ENCODE results near the gene RBM20. TPM values are rescaled to one million over a fixed set of nuclear protein-coding genes. Genes with fewer than 3 reads are reported as not detected.
A peak's percentile ranks its signal among the peaks of the same experiment; 100 is the strongest.

The RBM20 gene
- polyA plus RNA-seq, 2 of the 4 experiments (the other 2 are of a cell fraction), result 1.5 to 1.8 TPM

- ChIA-PET CTCF (interaction anchor here (0.7 to 4.5 kb wide), 17 partner anchors 8 to 373 kb away, joined by 3 to 44 read pairs (median 4); no protein-coding TSS in a partner anchor), POLR2A (no interaction called here)
- no peak overlapping the region for H3K4me3 ChIP-seq
- H3K4me2 ChIP-seq, result no peak overlapping the region
- ATAC-seq, result peak in 1 of 2 experiments; percentile 27; a peak in 2 of 6 replicates
- no peak overlapping the region for H3K27ac ChIP-seq
- peaks cover 7% of the 10 kb centered on the region; the same call in 2 of the 3 replicates for H3K4me1 ChIP-seq
- no peak for DNase-seq (ENCODE audit: low read depth in 1 of 2, low spot score in 1 of 2)
- FAIRE-seq, result no peak
- TF ChIP-seq ESRRA (IDR thresholded peaks at IDR 0.05; ENCODE audit: borderline replicate concordance, low read length), result no peak
- TF ChIP-seq FOSB (CRISPR knock-in tag; IDR thresholded peaks at IDR 0.05), result no peak
- no peak for TF ChIP-seq REST (IDR thresholded peaks at IDR 0.05)
- TF ChIP-seq ELK1 (IDR thresholded peaks at IDR 0.05; ENCODE audit: low read depth, low read length), result no peak
- TF ChIP-seq E2F6 (IDR thresholded peaks at IDR 0.05; ENCODE audit: borderline replicate concordance, low read depth), result no peak
- TF ChIP-seq CHD2 (IDR thresholded peaks at IDR 0.05; ENCODE audit: low read length, partially characterized antibody), result no peak
- TF ChIP-seq BCL3 (IDR thresholded peaks at IDR 0.05), result no peak
- no peak for TF ChIP-seq CHD4 (IDR thresholded peaks at IDR 0.05; ENCODE audit: borderline replicate concordance)
- TF ChIP-seq EHMT2 (IDR thresholded peaks at IDR 0.05; ENCODE audit: low read depth), result no peak
- TF ChIP-seq HOXA7 (CRISPR knock-in tag; IDR thresholded peaks at IDR 0.05), result no peak
- TF ChIP-seq RNF2 (IDR thresholded peaks at IDR 0.05; ENCODE audit: borderline replicate concordance, low read depth), result no peak
- TF ChIP-seq MAX (IDR thresholded peaks at IDR 0.05), result no peak
- no peak for TF ChIP-seq RAD21 (conservative IDR thresholded peaks at IDR 0.05 in 1 of 2, IDR thresholded peaks at IDR 0.05 in 1 of 2)
- TF ChIP-seq NPAS2 (CRISPR knock-in tag; IDR thresholded peaks at IDR 0.05; ENCODE audit: borderline replicate concordance), result no peak
- no peaks in the 10 kb centered on the region for H3K9me3 ChIP-seq
- 63% methylated on average over 18 of the region's 18 CpGs for WGBS (ENCODE audit: missing lambda C conversion rate)
These were observed 36.3 kb downstream of the RBM20 start for GRCh38 chr10:110680273-110681020.

- no peak for FAIRE-seq
- peak; percentile 57 to 81 for DNase-seq (ENCODE audit: low read depth in 1 of 2, low spot score in 1 of 2)
- no peak for TF ChIP-seq KDM1A (IDR thresholded peaks at IDR 0.05; ENCODE audit: low read depth)
- TF ChIP-seq CHD4 (IDR thresholded peaks at IDR 0.05; ENCODE audit: borderline replicate concordance), result no peak
- peak; percentile 64 for TF ChIP-seq CTCF (IDR thresholded peaks at IDR 0.05)
- TF ChIP-seq RAD21 (conservative IDR thresholded peaks at IDR 0.05 in 1 of 2, IDR thresholded peaks at IDR 0.05 in 1 of 2), result peak; percentile 59 to 75; a peak in 4 of 5 replicates
- no peak for TF ChIP-seq ZSCAN20 (CRISPR knock-in tag; IDR thresholded peaks at IDR 0.05)
- no peak for TF ChIP-seq E2F6 (IDR thresholded peaks at IDR 0.05; ENCODE audit: borderline replicate concordance, low read depth)
- no peak for TF ChIP-seq HMGXB4 (CRISPR knock-in tag; IDR thresholded peaks at IDR 0.05; ENCODE audit: borderline replicate concordance)
- TF ChIP-seq CBX8 (IDR thresholded peaks at IDR 0.05), result no peak
- no peak for TF ChIP-seq MYC (IDR thresholded peaks at IDR 0.05; ENCODE audit: borderline replicate concordance, low read length)
- no peak for TF ChIP-seq RCOR1 (IDR thresholded peaks at IDR 0.05; ENCODE audit: low read depth, low read length)
These were observed 37.0 kb downstream of the RBM20 start for GRCh38 chr10:110681023-110681681.

More at GRCh38 chr10:110681023-110681681, 37.0 kb downstream of the RBM20 start:
- ChIA-PET CTCF (interaction anchor here (0.7 to 4.5 kb wide), 20 partner anchors 9 to 374 kb away, joined by 3 to 44 read pairs (median 4); no protein-coding TSS in a partner anchor), POLR2A (no interaction called here)
- H3K9me3 ChIP-seq, result no peaks in the 10 kb centered on the region
- 39% methylated on average over 7 of the region's 7 CpGs for WGBS (ENCODE audit: missing lambda C conversion rate)
- peaks cover 7% of the 10 kb centered on the region; the same call in 2 of the 3 replicates for H3K4me1 ChIP-seq
- no peak overlapping the region for H3K4me3 ChIP-seq
- no peak overlapping the region for H3K4me2 ChIP-seq
- no peak overlapping the region for H3K27ac ChIP-seq
- peak; percentile 92 to 96 for ATAC-seq

Measured in A549 (cell line).